ENCODE data around the gene RIMS1.

- TF ChIP-seq, protein P1, sequence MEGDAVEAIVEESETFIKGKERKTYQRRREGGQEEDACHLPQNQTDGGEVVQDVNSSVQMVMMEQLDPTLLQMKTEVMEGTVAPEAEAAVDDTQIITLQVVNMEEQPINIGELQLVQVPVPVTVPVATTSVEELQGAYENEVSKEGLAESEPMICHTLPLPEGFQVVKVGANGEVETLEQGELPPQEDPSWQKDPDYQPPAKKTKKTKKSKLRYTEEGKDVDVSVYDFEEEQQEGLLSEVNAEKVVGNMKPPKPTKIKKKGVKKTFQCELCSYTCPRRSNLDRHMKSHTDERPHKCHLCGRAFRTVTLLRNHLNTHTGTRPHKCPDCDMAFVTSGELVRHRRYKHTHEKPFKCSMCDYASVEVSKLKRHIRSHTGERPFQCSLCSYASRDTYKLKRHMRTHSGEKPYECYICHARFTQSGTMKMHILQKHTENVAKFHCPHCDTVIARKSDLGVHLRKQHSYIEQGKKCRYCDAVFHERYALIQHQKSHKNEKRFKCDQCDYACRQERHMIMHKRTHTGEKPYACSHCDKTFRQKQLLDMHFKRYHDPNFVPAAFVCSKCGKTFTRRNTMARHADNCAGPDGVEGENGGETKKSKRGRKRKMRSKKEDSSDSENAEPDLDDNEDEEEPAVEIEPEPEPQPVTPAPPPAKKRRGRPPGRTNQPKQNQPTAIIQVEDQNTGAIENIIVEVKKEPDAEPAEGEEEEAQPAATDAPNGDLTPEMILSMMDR (IDR thresholded peaks at IDR 0.05; ENCODE audit: low read length), result no peak
- no peak for TF ChIP-seq EZH2phosphoT487 (IDR thresholded peaks at IDR 0.05; ENCODE audit: low read length)
- TF ChIP-seq EZH2 (optimal IDR thresholded peaks at IDR 0.05; ENCODE audit: low read depth, low read length), result no peak
These were observed 504.2 kb downstream of the RIMS1 start for GRCh38 chr6:72390548-72390947.
